Muscle of leg (tissue), 11 donors: ENCODE results near the gene CAMKMT. TPM values are rescaled to one million over a fixed set of nuclear protein-coding genes. Genes with fewer than 3 reads are reported as not detected.

Source experiments
- DNase-seq: peaks from one replicate; pipeline ENCODE4 v3.0.0; 2013
- H3K27ac ChIP-seq: one replicate; pipeline ENCODE4 v1.5.1; 2013; ENCODE audit warnings: mild to moderate bottlenecking, low read length, control low read depth
- H3K27me3 ChIP-seq: one replicate; pipeline ENCODE4 v1.6.1; 2013; ENCODE audit warnings: low read length; ENCODE audit not compliant: control insufficient read depth, insufficient read depth
- H3K36me3 ChIP-seq: one replicate; pipeline ENCODE4 v1.6.1; 2013; ENCODE audit warnings: low read length; ENCODE audit not compliant: control insufficient read depth, insufficient read depth
- H3K4me1 ChIP-seq: one replicate; pipeline ENCODE4 v1.6.1; 2013; ENCODE audit warnings: low read length; ENCODE audit not compliant: control insufficient read depth, insufficient read depth
- H3K4me3 ChIP-seq: one replicate; pipeline ENCODE4 v1.5.1; 2013; ENCODE audit warnings: low read length, control low read depth
- H3K9me3 ChIP-seq: replicated peaks from 2 replicates; pipeline ENCODE4 v1.6.1; 2013; ENCODE audit warnings: low read depth, low read length; ENCODE audit not compliant: control insufficient read depth
- WGBS: methylation state at CpG from one replicate; pipeline ENCODE4 v1.1.5; 2013; ENCODE audit warnings: missing lambda C conversion rate; ENCODE audit not compliant: insufficient coverage; 5-methylcytosine and 5-hydroxymethylcytosine counted together
- polyA plus RNA-seq, 8 donors: library from polyadenylated mRNA; unstranded; fragments of 120-200 nt; gene quantifications; one replicate each; pipeline versions ENCODE4 v1.2.1 to v1.2.3, GENCODE V29; 2013; ENCODE audit warnings: inconsistent platforms in 1 of 8, low replicate concordance in 1 of 8; ENCODE audit not compliant: insufficient read length in 8 of 8, insufficient read depth in 1 of 8
- total RNA-seq: library from RNA; stranded (reverse); fragments of 120-200 nt; gene quantifications from one replicate; pipeline ENCODE4 v1.2.4, GENCODE V29; 2013

CAMKMT gene
- total and polyA plus RNA-seq, 9 donors: 3.8 to 6.1 (median 4.6) TPM

- no peak for DNase-seq
- Histone ChIP-seq H3K4me1 (peaks cover 12% of the 10 kb centered on the region), H3K9me3 (no peaks in the 10 kb centered on the region), H3K27me3 (peaks cover 18% of the 10 kb centered on the region), H3K27ac (no peak overlapping the region), H3K4me3 (no peak overlapping the region), H3K36me3 (no peaks in the 10 kb centered on the region)
- no CpG with 5 or more reads among the region's 2 CpGs for WGBS
These were observed 411.1 kb downstream of the CAMKMT start for GRCh38 chr2:44772669-44773378.

GRCh38 chr2:44774826-44775492 is 413.2 kb downstream of the CAMKMT start:
- Histone ChIP-seq H3K4me3 (no peak overlapping the region), H3K27ac (no peak overlapping the region), H3K36me3 (no peaks in the 10 kb centered on the region), H3K4me1 (peaks cover 17% of the 10 kb centered on the region), H3K27me3 (peaks cover 11% of the 10 kb centered on the region), H3K9me3 (no peaks in the 10 kb centered on the region)
- 53% methylated on average over 2 of the region's 4 CpGs for WGBS
- no peak for DNase-seq

- peak; percentile 38 for DNase-seq
- WGBS: 33% methylated on average over 5 of the region's 6 CpGs
- H3K4me3 ChIP-seq: no peak overlapping the region
- peaks cover 8% of the 10 kb centered on the region for H3K27me3 ChIP-seq
- peaks cover 3% of the 10 kb centered on the region for H3K9me3 ChIP-seq
- no peak overlapping the region for H3K27ac ChIP-seq
- H3K4me1 ChIP-seq: peaks cover 17% of the 10 kb centered on the region
- H3K36me3 ChIP-seq: no peaks in the 10 kb centered on the region
These were observed 415.3 kb downstream of the CAMKMT start for GRCh38 chr2:44777036-44777435.

GRCh38 chr2:44777537-44777936 is 415.8 kb downstream of the CAMKMT start:
- peaks cover 3% of the 10 kb centered on the region for H3K9me3 ChIP-seq
- no peak overlapping the region for H3K27ac ChIP-seq
- peak; percentile 16 for DNase-seq
- peaks cover 17% of the 10 kb centered on the region for H3K4me1 ChIP-seq
- no peak overlapping the region for H3K4me3 ChIP-seq
- WGBS: 0% methylated on average over 1 of the region's 11 CpGs
- H3K27me3 ChIP-seq: peaks cover 8% of the 10 kb centered on the region
- H3K36me3 ChIP-seq: no peaks in the 10 kb centered on the region

GRCh38 chr2:44778221-44778654 is 416.5 kb downstream of the CAMKMT start:
- Histone ChIP-seq H3K4me3 (no peak overlapping the region), H3K9me3 (peaks cover 3% of the 10 kb centered on the region), H3K36me3 (no peaks in the 10 kb centered on the region), H3K4me1 (peaks cover 17% of the 10 kb centered on the region), H3K27ac (no peak overlapping the region), H3K27me3 (peaks cover 8% of the 10 kb centered on the region)
- peak; percentile 16 for DNase-seq
- 7% methylated on average over 10 of the region's 13 CpGs for WGBS

- peaks cover 17% of the 10 kb centered on the region for H3K4me1 ChIP-seq
- no peaks in the 10 kb centered on the region for H3K36me3 ChIP-seq
- no peak overlapping the region for H3K4me3 ChIP-seq
- H3K9me3 ChIP-seq: peaks cover 3% of the 10 kb centered on the region
- peaks cover 8% of the 10 kb centered on the region for H3K27me3 ChIP-seq
- WGBS: 45% methylated on average over 13 of the region's 20 CpGs
- H3K27ac ChIP-seq: no peak overlapping the region
- peak; percentile 34 for DNase-seq
These were observed 417.1 kb downstream of the CAMKMT start for GRCh38 chr2:44778671-44779476.

GRCh38 chr2:44779793-44780192 is 418.0 kb downstream of the CAMKMT start:
- H3K27me3 ChIP-seq: peaks cover 8% of the 10 kb centered on the region
- H3K9me3 ChIP-seq: peaks cover 3% of the 10 kb centered on the region
- no peaks in the 10 kb centered on the region for H3K36me3 ChIP-seq
- H3K4me1 ChIP-seq: peaks cover 17% of the 10 kb centered on the region
- no peak for DNase-seq
- H3K27ac ChIP-seq: no peak overlapping the region
- WGBS: 100% methylated on average over 1 of the region's 2 CpGs
- no peak overlapping the region for H3K4me3 ChIP-seq

- peaks cover 17% of the 10 kb centered on the region for H3K4me1 ChIP-seq
- no peaks in the 10 kb centered on the region for H3K36me3 ChIP-seq
- H3K9me3 ChIP-seq: peaks cover 3% of the 10 kb centered on the region
- no peak overlapping the region for H3K4me3 ChIP-seq
- H3K27ac ChIP-seq: no peak overlapping the region
- DNase-seq: no peak
- 80% methylated on average over 4 of the region's 7 CpGs for WGBS
- peaks cover 8% of the 10 kb centered on the region for H3K27me3 ChIP-seq
These were observed 418.7 kb downstream of the CAMKMT start for GRCh38 chr2:44780406-44780805.

GRCh38 chr2:44785433-44785832 is 423.7 kb downstream of the CAMKMT start:
- Histone ChIP-seq H3K36me3 (no peaks in the 10 kb centered on the region), H3K27me3 (peaks cover 2% of the 10 kb centered on the region), H3K9me3 (peaks cover under 1% of the 10 kb centered on the region), H3K27ac (no peak overlapping the region), H3K4me3 (no peak overlapping the region), H3K4me1 (no peaks in the 10 kb centered on the region)
- whole genome bisulfite sequencing: 17% methylated on average over 2 of the region's 2 CpGs
- no peak for DNase-seq
